ENCODE results near the gene APPL1.

Gene APPL1

GRCh38 chr3:57314204-57314603, 86.7 kb downstream of the APPL1 start:
- no peak overlapping the region for H3K4me3 ChIP-seq (ENCODE audit: low read depth, low read length)
- TF ChIP-seq CTCF (IDR thresholded peaks at IDR 0.05; ENCODE audit: borderline replicate concordance, insufficient read depth, low read depth, low read length) = no peak

All from GM12875 (cell line).